EL (cell line): ENCODE measurements around the gene NFILZ.

Experiments
- DNase-seq: peaks from one replicate; pipeline ENCODE4 v3.0.0-alpha.2; 2016

Gene NFILZ

GRCh38 chr19:8643860-8644653 is 13.6 kb downstream of the NFILZ start:
- DNase-seq: no peak

GRCh38 chr19:8648240-8648639 is 17.8 kb downstream of the NFILZ start:
- DNase-seq: no peak

- peak; percentile 41 for DNase-seq
These were observed 24.3 kb downstream of the NFILZ start for GRCh38 chr19:8654591-8655339.

GRCh38 chr19:8655340-8655709 is 24.9 kb downstream of the NFILZ start:
- DNase-seq: no peak

GRCh38 chr19:8657869-8658268 is 27.4 kb downstream of the NFILZ start:
- DNase-seq: no peak

- no peak for DNase-seq
These were observed 29.5 kb downstream of the NFILZ start for GRCh38 chr19:8659905-8660304.

GRCh38 chr19:8662263-8662662 is 31.8 kb downstream of the NFILZ start:
- DNase-seq: no peak

- no peak for DNase-seq
These were observed 33.7 kb downstream of the NFILZ start for GRCh38 chr19:8663920-8664670.

- no peak for DNase-seq
These were observed 34.2 kb downstream of the NFILZ start for GRCh38 chr19:8664671-8665057.

- DNase-seq: no peak
These were observed 35.2 kb downstream of the NFILZ start for GRCh38 chr19:8665468-8666213.

GRCh38 chr19:8666814-8667405 is 36.5 kb downstream of the NFILZ start:
- no peak for DNase-seq

GRCh38 chr19:8673276-8673891 is 43.0 kb downstream of the NFILZ start:
- DNase-seq: no peak

- no peak for DNase-seq
These were observed 44.6 kb downstream of the NFILZ start for GRCh38 chr19:8675066-8675465.

GRCh38 chr19:8678244-8678807 is 47.9 kb downstream of the NFILZ start:
- no peak for DNase-seq
